Astrocyte (in vitro differentiated cells and primary cell): ENCODE results near the gene LHCGR.

Experiments
- CTCF ChIP-seq: IDR thresholded peaks from 2 replicates; pipeline ENCODE4 v1.5.1; 2011; ENCODE audit warnings: low read depth, mild to moderate bottlenecking, inconsistent platforms, low read length, moderate library complexity; ENCODE audit not compliant: insufficient read depth
- EZH2 ChIP-seq: IDR thresholded peaks from 2 replicates; pipeline ENCODE4 v1.6.1; 2012; ENCODE audit warnings: mild to moderate bottlenecking, low read length, inconsistent platforms; ENCODE audit not compliant: insufficient read depth

GRCh38 chr2:48715956-48716355, 39.6 kb downstream of the LHCGR start:
- TF ChIP-seq CTCF (no peak), EZH2 (no peak)
